HepG2 (cell line): ENCODE results near the gene PYCARD. TPM values are rescaled to one million over a fixed set of nuclear protein-coding genes. Genes with fewer than 3 reads are reported as not detected.

ENCODE experiments used
- AGO1 ChIP-seq: fragments of 200-400 bp; formaldehyde crosslinking; IDR thresholded peaks from 2 replicates; pipeline ENCODE4 v1.6.1; 2017; ENCODE audit warnings: mild to moderate bottlenecking, low read depth, low read length, moderate library complexity; ENCODE audit not compliant: poor library complexity, severe bottlenecking
- ARID4A ChIP-seq: sonication (generic); formaldehyde crosslinking; IDR thresholded peaks from 2 replicates; pipeline ENCODE4 v1.5.0; 2020; ENCODE audit warnings: mild to moderate bottlenecking, missing genetic modification reagents, borderline replicate concordance
- BCL3 ChIP-seq: sonication (generic); formaldehyde crosslinking; IDR thresholded peaks from 2 replicates; pipeline ENCODE4 v1.5.1; 2020; ENCODE audit warnings: mild to moderate bottlenecking, missing genetic modification reagents, moderate library complexity
- BRD4 ChIP-seq: sonication (generic); formaldehyde crosslinking; IDR thresholded peaks from 2 replicates; pipeline ENCODE4 v1.4.0; 2020; ENCODE audit warnings: missing genetic modification reagents
- CCDC6 ChIP-seq: sonication (generic); formaldehyde crosslinking; IDR thresholded peaks from 2 replicates; pipeline ENCODE4 v1.8.1; 2022; ENCODE audit warnings: mild to moderate bottlenecking, missing genetic modification reagents, moderate library complexity
- KIAA2018 ChIP-seq: sonication (generic); formaldehyde crosslinking; IDR thresholded peaks from 2 replicates; pipeline ENCODE4 v1.5.0; 2020; ENCODE audit warnings: mild to moderate bottlenecking, missing genetic modification reagents, borderline replicate concordance
- STAT6 ChIP-seq: sonication (generic); formaldehyde crosslinking; IDR thresholded peaks from 2 replicates; pipeline ENCODE4 v1.4.0; 2020; ENCODE audit warnings: missing genetic modification reagents, mild to moderate bottlenecking, borderline replicate concordance
- TCF7 ChIP-seq: sonication (generic); IDR thresholded peaks from 2 replicates; pipeline ENCODE4 v1.6.1; 2016; ENCODE audit warnings: antibody characterized with exemption, low read depth
- ZNF251 ChIP-seq: sonication (generic); formaldehyde crosslinking; IDR thresholded peaks from 2 replicates; pipeline ENCODE4 v1.9.0; 2021; ENCODE audit warnings: mild to moderate bottlenecking, missing genetic modification reagents
- ZNF564 ChIP-seq: sonication (generic); formaldehyde crosslinking; IDR thresholded peaks from 2 replicates; pipeline ENCODE4 v1.8.1; 2023; ENCODE audit warnings: mild to moderate bottlenecking, missing genetic modification reagents
- ZSCAN25 ChIP-seq: sonication (generic); formaldehyde crosslinking; IDR thresholded peaks from 2 replicates; pipeline ENCODE4 v1.8.0; 2022; ENCODE audit warnings: mild to moderate bottlenecking, missing genetic modification reagents
- polyA plus RNA-seq, 8 experiments: library from polyadenylated mRNA; depleted of rRNA in 3 of 8; stranded (reverse) in 7 of 8; unstranded in 1 of 8; fragments of >200 nt; fragmentation: Illumina TruSeq in 4 of 8; extraction: Trizol in 4 of 8; gene quantifications; 2 replicates each; pipeline versions ENCODE4 v1.2.1 to v1.2.3, GENCODE V29; 2011 to 2016; ENCODE audit warnings: low read depth in 4 of 8, missing spikeins in 1 of 8, mixed read lengths in 1 of 8; ENCODE audit not compliant: insufficient read depth in 1 of 8
- total RNA-seq, 5 experiments: library from RNA; depleted of rRNA; stranded (reverse); fragments of >200 nt; fragmentation: Illumina TruSeq; extraction: Trizol; gene quantifications; 2 replicates each; pipeline ENCODE4 v1.2.3, GENCODE V29; 2016; ENCODE audit warnings: low read depth in 1 of 5

PYCARD gene
- total and polyA plus RNA-seq, 2 of the 13 experiments (the other 11 are each of a cell fraction or from before 2014, with no cell fraction given): 4.8 to 9.2 TPM

GRCh38 chr16:31179747-31180459, 22.7 kb downstream of the PYCARD start, which contains the start of gene FUS (continued):
- TF ChIP-seq KIAA2018 (CRISPR knock-in tag): no peak
- no peak for TF ChIP-seq TCF7
- peak; percentile 95 for TF ChIP-seq BRD4 (CRISPR knock-in tag)
- peak; percentile 92; the same call in 1 of the 2 replicates for TF ChIP-seq STAT6 (CRISPR knock-in tag)
- TF ChIP-seq ZSCAN25 (CRISPR knock-in tag): peak; percentile 90
- TF ChIP-seq ARID4A (CRISPR knock-in tag): peak; percentile 98; the same call in 1 of the 2 replicates
- TF ChIP-seq ZNF564 (CRISPR knock-in tag): peak; percentile 88
- TF ChIP-seq CCDC6 (CRISPR knock-in tag): peak; percentile 10; the same call in 1 of the 2 replicates
- peak; percentile 94 for TF ChIP-seq BCL3 (CRISPR knock-in tag)
- no peak for TF ChIP-seq ZNF251 (CRISPR knock-in tag)
- TF ChIP-seq AGO1: no peak
